NOMO-1 treated with dmso at 0.1 percent for 144 hours (cell line): ENCODE data around the gene OR7C2.

Experiments used
- DNase-seq: peaks from one replicate; lab custom pipeline; 2025; ENCODE audit not compliant: unreplicated experiment; lab: John Stamatoyannopoulos, UW

The OR7C2 gene

GRCh38 chr19:14978161-14978776, 37.0 kb downstream of the OR7C2 start:
- DNase-seq = no peak

DNA sequence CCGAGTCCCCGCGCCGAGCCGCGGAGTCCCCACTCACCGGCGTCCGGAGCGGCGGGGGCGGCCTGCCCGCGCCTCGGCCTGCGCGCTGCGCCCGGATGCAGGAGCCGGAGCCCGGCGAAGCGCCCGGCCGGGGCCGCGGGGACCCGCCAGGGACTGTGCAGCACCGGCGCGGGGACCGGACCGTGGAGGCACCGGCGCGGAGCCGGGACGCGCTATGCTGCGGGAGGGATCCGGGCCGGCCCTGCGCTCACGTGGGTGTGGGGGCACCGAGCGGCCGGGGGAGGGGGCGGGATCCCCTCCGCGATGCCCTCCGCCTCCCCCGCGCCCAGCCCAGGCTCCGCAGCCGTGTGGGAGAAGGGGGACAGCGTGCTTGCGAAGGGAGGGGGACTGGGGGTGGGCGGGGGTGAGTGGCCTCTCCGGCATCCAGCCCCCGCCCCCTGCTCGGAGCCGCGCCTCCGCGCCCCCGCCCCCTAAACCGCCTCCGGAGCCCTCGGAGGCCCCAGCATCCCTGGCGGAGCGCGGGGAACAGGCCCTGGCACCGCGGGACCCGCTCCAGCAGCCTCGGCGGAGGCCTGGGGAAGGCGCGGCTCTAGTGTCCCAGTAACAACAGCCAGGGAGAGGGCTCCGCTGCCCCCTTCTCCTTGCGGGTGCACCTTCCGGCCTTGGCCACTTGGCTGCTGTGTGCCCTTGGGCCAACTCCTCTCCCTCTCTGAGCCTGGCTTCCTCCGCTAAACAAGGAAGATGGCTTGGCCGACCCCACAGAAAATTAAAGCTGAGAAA, 38.4 kb downstream of the OR7C2 start, which contains the start of gene SLC1A6:
SLC1A6 (minus strand) TSS at position 389 of the 780 bp plus-strand sequence. CDS start 6,954 bp downstream, outside the sequence.
- no peak for DNase-seq

DNA sequence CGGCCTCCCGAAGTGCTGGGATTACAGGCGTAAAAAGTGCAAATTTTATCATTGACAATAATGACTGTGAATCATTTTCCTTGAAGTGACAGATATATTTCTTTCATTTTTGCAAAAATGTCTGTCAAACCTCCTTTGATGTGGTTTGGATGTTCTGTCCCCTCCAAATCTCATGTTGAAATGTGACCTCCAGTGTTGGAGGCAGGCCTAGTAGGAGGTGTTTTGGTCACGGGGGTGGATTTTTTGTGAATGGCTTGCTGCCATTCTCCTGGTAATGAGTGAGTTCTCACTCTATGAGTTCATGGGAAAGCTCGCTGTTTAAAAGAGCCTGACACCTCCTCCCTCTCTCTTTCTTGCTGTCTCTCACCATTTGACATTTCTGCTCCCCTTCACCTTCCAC, 43.8 kb downstream of the OR7C2 start:
- DNase-seq = no peak
